RKO (cell line): Measurements from ENCODE around the gene BCAS1.

Experiments
- DNase-seq: peaks from one replicate; pipeline ENCODE4 v3.0.0-alpha.2; 2016; ENCODE audit warnings: low spot score

The BCAS1 gene

GRCh38 chr20:54070187-54070987 is at the start of gene BCAS1:
BCAS1 (minus strand) TSS chr20:54070594; CDS start chr20:54058718, 11,876 bp downstream.
- no peak for DNase-seq

GRCh38 chr20:54119744-54120143 is 49.4 kb upstream of the BCAS1 start:
- DNase-seq: no peak

- no peak for DNase-seq
Observed at GRCh38 chr20:54118220-54119001, 48.0 kb upstream of the BCAS1 start.

GRCh38 chr20:54116550-54117235 is 46.3 kb upstream of the BCAS1 start:
- no peak for DNase-seq

DNA sequence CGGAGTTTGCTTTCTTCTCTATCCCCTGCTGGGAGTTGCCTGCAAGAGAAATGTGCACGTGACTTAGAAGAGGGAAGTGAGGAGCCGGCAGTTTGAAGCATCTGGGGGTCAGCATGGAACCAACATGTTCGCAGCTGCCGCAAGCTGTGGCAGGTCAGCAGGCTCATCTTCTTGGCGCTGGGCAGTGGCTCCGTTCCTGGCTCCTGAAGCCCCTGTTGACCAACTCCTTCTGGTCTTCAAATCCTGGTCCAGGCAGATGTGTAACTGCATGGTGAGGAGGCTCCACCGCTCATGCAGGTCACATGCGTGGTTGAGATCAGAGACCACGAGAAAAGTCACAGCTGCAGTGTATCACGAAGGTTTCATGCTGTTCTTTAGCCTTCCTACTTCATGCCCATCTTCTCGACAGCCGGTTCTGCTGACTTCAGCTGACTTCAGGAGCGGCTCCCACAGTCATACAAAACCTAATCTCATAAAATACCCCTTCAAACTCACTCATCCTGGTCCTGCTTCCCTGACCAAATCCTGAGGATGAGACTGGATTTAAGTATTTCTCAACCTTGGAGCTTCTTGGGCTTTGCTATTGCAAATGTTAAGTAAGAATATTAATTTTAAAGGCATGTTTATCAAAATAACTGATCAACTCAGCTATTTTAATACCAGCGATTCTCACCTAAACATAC is 44.9 kb upstream of the BCAS1 start:
- DNase-seq: no peak

DNA sequence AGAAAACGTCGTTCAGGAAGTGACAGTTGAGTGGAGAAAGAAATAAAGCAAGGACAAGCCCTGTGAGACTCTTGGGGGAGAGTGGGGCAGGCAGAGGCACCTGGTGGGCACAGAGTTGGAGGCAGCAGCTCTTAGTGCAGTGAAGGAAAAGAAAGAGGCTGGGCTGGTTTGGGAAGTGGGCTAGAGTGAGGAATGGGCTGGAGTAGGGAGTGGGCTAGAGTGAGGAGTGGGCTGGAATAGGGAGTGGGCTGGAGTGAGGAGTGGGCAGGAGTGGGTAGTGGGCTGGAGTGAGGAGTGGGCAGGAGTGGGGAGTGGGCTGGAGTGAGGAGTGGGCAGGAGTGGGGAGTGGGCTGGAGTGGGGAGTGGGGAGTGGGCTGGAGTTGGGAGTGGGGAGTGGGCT is 43.7 kb upstream of the BCAS1 start:
- DNase-seq: no peak

DNA sequence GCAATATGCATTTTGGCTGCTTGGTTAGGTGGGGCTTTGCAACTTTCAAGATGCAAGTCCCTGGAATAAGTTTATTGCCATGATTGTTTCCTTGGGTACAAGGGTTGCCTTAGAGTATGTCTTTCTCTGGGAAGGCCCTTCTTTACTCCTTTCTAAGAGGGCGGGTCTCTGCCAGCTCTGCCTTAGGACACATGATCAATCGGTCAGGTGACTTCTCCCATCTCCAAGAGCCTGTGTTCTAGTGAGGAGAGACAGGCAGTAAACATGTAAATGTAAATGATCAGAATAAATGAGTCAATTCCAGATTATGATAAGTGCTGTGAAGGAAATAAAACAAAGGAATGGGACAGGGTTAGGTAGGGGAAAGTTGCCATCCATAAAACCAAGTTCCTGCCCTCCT is 43.2 kb upstream of the BCAS1 start:
- no peak for DNase-seq

- no peak for DNase-seq
Observed at GRCh38 chr20:54112221-54112884, 42.0 kb upstream of the BCAS1 start.

- no peak for DNase-seq
Observed at GRCh38 chr20:54111460-54111859, 41.1 kb upstream of the BCAS1 start.

- no peak for DNase-seq
Observed at GRCh38 chr20:54110457-54110856, 40.1 kb upstream of the BCAS1 start.

DNA sequence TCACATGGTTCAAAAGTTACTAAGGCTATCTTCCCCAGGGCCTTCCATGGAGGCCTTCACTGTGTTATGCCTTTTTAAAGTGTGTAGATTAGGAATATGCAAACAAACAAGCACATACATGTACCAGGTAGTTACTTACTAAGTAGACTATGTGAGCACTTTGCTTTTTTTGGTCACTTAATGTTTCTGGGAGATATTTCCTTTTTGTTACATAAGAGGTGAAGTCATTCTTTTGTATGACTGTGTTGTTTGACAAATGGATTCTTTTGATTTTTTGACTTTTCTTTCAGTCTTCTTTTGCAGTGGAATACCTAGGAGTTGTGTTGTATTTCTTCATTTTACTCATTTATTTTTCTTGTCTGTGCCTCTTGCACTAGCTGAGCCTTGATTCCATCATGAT is 39.6 kb upstream of the BCAS1 start:
- no peak for DNase-seq

DNA sequence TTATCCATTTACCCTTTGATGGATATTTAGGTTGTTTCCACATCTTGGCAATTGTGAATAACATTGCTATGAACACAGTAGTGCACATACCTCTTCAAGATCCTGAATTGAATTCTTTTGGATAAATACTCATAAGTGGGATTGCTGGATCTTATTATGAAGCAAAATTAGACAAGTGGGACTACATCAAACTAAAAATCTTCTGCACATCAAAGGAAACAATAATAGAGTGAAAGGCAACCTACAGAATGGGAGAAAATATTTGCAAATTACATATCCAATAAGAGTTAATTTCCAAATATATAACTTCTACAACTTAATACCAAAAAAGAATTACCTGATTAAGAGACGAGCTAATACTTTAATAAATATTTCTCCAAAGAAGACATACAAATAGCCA is 38.4 kb upstream of the BCAS1 start:
- DNase-seq: no peak

GRCh38 chr20:54108326-54108642 is 37.9 kb upstream of the BCAS1 start:
- DNase-seq: no peak

GRCh38 chr20:54107600-54108325 is 37.4 kb upstream of the BCAS1 start:
- no peak for DNase-seq

- DNase-seq: no peak
Observed at GRCh38 chr20:54107181-54107580, 36.8 kb upstream of the BCAS1 start.

DNA sequence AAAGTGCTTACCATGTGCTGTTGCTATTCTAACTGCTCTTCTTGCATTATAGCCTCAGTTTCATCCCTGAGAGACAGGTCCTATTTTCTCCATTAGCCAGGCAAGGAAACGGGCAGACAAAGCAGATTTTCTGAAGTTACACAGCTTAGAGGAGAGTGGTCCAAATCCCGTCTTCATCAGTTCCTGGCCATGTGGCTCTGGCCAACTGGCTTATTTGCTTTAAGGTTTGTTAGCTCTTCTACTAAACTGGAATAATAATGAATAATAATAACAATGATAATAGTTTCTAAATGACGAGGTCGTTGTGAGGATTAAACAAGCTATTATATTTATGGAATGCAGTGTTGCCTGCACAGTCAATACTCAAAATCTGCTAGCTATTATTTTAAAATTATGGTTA is 35.8 kb upstream of the BCAS1 start:
- DNase-seq: no peak

DNA sequence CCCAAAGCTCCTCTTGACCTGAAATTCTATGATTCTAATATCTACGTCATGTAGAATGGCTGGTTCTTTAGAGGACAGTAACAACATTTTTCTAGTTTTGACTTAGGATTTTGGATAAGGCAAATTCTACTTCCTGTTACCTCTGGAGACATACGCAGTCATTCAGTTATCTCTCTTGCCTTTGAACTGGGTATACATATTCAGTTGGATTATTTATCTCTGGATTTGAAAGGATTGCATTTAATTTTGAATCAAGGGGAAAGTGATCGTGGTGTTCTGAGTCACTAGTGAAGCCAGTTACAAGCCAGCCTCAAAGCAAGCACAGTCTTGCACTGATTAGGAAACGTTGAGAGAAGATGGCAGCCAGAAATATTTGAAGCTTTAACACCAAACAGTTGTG is 35.3 kb upstream of the BCAS1 start:
- no peak for DNase-seq

- no peak for DNase-seq
Observed at GRCh38 chr20:54104781-54105180, 34.4 kb upstream of the BCAS1 start.

DNA sequence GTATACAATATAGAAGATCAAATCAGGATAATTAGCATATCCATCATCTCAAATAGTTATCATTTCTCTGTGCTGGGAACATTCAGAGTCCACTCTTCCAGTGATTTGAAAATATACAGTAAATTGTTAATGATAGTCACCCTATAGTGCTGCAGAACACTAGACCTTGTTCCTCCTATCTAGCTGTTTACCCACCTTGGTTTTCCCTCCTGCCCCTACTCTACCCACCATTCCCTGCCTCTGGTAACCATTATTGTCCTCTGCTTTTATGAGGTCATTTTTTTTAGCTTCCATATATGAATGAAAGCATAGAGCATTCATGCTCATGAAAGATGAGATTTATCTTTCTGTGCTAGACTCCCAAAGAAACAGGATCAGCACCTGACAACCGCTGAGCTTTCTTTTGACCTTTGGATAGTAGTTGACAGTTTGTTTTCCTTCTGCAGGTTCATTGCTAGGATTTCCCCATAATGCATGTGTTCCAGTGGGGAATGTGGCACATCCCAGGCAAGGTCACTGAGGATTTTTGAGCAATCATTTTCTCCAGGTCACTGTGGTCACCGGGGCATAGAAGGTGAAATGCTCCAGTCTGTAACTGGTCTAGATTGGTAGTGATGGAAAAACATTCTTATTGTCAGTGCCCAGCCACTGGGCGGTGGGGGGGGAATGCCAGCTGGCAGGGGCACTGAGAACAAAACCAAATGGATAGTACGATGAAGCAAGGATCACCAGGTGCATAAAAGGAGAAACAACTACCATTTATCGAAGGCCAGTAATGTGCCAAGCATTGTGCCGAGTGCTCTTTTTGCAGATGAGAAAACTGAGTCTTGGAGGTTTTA is 33.6 kb upstream of the BCAS1 start:
- no peak for DNase-seq

DNA sequence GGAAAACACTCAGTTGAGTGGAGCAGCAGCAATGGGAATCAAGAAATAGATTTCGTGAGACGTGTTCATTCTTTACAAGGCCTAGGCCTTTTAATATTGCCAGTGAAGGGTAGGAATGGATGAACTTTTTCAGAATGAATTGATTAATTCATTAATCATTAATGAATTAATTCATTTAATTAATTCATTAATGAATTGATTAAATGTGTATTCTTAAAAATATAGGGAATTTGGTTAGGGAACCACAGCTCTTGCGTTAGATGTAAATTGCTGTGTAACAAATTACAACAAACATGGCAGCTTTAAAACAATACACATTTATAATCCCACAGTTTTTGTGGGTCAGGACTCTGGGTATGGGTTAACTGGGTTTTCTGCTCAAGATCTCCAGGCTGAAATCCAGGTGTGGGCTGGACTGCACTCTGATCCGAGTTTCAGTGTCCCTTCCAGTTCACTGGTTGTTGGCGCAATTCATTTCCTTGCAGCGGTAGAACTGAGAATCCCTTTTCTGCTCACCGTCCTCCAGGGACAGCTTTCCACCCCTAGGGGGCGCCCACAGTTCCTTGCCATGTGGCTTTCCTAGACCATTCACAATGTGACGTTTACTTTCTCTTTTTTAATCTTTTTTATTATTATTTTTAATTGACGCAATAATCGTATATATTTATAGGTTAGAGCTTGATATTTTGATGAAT is 32.8 kb upstream of the BCAS1 start:
- DNase-seq: peak; percentile 63
